GM12874 (cell line): ENCODE measurements around the gene PVALB.

Experiments used
- CTCF ChIP-seq: IDR thresholded peaks from 2 replicates; pipeline ENCODE4 v1.5.1; 2011; ENCODE audit warnings: low read depth, mild to moderate bottlenecking, control low read depth, low read length, moderate library complexity; ENCODE audit not compliant: insufficient read depth

PVALB gene

GRCh38 chr22:36797374-36797773, 19.5 kb downstream of the PVALB start:
- TF ChIP-seq CTCF, result no peak

GRCh38 chr22:36796552-36797175, 20.2 kb downstream of the PVALB start:
- TF ChIP-seq CTCF, result no peak

GRCh38 chr22:36795633-36796032, 21.2 kb downstream of the PVALB start:
- TF ChIP-seq CTCF, result no peak

GRCh38 chr22:36790648-36791047, 26.2 kb downstream of the PVALB start:
- TF ChIP-seq CTCF, result peak; percentile 16; the same call in 1 of the 2 replicates

GRCh38 chr22:36787204-36787988, 29.4 kb downstream of the PVALB start:
- TF ChIP-seq CTCF, result no peak

- no peak for TF ChIP-seq CTCF
Observed at GRCh38 chr22:36783743-36784142, 33.1 kb downstream of the PVALB start.

- peak; percentile 93 for TF ChIP-seq CTCF
Observed at GRCh38 chr22:36781656-36782627, 34.9 kb downstream of the PVALB start.
